HG03175 (cell line): ENCODE data around the gene MSI2.

Source experiments
- ATAC-seq: cut with Tn5 transposase; IDR thresholded peaks from one replicate; pipeline ENCODE4 v1.9.1; 2021; ENCODE audit warnings: mild to moderate bottlenecking, moderate library complexity; ENCODE audit not compliant: unreplicated experiment

The MSI2 gene

DNA sequence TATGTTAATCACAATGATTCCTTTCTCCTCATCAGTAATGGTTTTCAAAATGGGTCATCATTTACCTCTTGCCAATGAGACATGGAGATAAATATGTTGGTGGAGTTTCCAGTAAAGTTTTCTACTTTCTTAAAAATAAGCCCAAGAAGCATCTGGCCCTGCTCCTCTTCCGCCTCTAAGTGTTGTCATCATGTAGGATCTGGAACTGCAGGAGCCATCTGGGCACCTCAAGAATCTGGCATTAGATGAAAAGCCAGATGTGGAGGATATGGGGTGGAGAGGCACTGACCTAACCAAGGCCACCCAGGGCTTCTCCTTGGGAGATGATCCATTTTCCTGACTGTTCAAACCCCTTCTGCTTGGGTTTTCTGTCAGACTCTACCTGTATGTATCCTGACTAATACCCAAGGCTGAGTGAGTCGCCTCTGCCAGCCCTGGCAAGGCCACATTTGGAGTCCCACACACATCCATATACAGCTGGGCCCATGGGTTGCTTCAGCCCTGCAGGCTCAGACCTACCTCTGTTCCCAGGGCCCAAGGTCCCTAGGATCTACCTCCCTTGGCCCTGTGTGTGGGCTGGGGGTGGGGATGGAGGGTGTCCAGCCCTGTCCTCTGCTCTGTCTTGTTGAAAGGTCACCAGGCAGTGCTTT is 464.2 kb downstream of the MSI2 start:
- no peak for ATAC-seq

- no peak for ATAC-seq
Measured at GRCh38 chr17:57721967-57722703, 465.8 kb downstream of the MSI2 start.

DNA sequence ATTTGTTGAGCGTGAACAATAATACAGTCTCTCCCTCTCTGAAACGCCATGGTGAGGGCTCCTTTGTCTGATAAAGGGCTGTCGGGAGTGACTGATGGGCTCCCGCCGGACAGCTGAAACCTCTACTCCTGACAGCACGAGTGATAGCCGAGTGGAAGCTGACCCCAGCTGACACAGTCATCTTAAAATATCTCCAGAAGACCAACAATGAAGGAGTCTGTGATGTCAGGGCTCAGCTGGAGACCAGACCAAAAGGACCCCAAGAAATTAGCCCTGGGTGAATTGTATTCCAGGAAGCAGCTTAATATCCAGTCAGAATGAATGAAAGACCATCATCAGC is 466.4 kb downstream of the MSI2 start:
- ATAC-seq = no peak

DNA sequence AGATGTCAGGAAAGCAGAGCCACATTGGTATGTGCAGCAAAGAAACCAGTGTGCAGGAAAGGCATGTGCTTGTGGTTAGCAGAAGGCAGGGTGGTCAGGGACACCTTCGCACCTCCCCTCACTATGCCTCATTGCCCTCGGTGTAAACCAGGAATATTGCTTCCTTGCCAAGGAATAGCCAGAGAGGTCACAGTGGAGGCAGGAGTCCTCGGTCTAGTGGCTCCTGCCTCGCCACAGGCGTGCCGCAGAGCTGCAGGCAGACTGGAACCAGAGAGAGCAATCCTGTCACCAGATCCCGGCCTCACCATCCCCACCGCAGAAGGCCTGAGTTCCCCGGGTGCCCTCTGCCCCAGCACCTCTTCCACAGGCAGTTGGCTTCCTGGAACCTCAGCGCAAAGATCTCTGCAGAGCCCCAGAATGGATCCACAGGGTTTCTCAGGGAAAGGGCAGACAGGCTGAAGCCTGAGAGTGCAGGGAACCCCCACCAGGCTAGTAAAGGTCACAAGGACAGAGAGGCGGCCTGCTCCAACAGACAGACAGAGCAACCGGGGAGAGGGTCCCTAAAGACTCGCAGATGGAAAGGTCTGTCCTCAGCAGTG is 467.2 kb downstream of the MSI2 start:
- no peak for ATAC-seq

- ATAC-seq = peak; percentile 68
Measured at GRCh38 chr17:57724026-57724728, 467.9 kb downstream of the MSI2 start.

- ATAC-seq = no peak
Measured at GRCh38 chr17:57724729-57725125, 468.4 kb downstream of the MSI2 start.

GRCh38 chr17:57726213-57726790 is 470.0 kb downstream of the MSI2 start:
- ATAC-seq = no peak

DNA sequence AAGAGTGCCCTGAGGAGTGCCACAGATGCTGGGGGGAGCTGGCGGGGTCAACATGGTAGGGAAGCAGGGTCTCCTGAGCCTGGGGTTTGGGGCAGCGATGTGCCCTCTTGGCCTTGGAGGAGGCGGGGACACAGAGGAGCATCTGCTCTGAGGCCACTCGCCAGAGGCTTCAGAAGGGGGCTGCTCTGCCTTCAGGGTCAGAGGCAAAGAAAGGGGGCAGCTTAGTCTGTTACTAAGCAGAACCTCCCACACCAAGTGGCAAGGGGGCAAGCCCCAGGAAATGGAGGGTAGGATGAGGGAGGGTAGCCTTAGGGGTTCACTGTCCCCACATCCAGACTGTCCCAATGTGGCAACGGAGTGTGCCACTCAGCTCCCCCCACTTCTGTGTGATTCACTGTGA is 470.5 kb downstream of the MSI2 start:
- ATAC-seq = no peak

DNA sequence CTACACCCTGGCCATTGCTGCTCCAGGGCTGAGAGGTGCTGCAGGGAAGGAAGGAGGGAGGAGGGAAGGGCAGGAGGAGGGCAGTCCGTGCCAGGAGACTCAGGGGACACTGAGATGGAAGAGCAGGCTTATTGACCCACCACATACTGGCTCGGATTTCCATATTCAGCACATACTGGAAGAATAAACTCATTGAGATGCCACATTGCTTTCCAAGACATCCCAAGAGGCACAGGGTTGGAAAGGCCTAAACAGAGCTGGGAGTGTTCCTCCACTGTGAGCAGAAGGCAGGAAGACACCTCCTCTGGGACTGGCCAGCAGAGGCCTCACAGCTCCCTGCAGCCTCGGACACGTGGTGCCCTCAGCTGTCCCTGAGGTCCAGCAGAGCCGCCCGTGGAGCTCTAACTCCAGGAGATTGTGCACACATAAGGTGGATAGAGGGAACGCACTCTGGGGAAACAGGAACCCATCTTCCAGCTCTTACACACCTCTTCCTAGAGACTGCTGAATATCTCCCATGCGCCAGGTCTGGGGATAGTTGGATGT is 471.4 kb downstream of the MSI2 start:
- ATAC-seq = no peak

DNA sequence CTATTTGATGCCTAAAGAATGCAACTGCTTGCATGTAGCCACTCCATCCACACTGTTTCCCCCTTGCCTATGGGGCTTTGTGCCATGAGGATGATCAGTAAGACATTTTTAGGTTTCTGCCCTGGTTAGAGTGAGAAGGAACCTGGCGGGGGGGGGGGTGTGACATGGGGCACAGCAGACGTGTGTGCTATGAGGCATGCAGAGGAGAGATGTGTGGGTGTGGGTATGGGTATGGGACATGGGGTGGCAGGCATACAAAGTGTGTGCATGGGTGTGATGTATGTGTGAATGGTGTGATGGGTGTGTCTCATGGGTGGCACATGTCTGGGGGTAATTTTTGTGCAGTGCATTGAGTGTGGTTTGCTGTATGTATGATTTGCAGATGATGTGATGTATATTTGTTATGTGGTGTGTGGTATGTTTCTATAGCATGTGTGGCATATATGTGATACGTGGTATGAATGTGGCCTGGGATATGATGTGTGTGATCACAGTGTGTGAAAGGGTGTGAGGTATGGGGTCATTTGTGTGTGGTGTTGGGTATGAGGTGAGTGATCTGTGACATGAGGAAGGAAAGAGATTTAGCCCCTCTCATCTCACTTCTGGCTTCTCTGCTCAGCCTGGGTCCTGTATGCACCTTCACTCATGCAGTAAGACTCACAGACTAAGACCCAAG is 473.8 kb downstream of the MSI2 start:
- ATAC-seq = no peak

DNA sequence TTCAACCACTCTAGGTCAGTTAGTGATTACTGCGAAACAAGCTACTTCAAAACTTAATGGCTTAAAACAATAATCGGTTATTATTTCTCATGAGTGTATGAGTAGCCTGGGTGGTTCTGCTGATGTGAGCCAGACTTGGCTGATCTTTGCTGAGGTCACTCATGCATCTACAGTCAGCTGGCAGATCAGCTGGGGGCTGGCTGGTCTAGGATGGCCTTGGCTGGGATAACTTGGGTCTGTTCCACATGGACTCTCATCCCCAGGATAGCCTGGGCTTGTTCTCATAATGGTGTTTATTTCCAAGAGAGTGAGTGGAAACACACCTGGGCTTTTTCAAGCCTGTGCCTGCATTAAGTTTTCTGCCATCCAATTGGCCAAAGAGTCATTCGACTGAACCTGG is 475.7 kb downstream of the MSI2 start:
- ATAC-seq = no peak

DNA sequence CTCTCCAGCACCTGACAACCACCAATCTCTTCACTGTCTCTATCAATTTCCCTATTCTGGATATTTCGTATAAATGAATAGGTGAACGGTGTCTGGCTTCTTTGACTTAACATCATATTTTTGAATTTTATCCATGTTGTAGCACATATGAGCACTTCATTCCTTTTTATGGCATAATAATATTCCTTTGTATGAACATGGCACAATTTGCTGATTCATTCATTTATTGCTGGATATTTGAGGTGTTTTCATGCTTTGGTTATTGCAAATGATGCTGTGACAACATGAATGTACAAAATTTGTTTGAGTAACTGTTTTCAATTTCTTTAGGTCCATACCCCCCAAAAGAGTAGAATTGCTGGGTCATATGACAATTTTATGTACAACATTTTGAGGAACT is 476.8 kb downstream of the MSI2 start:
- no peak for ATAC-seq
